A673 (cell line): ENCODE results near the gene KIF5C. TPM values are rescaled to one million over a fixed set of nuclear protein-coding genes. Genes with fewer than 3 reads are reported as not detected.

Experiments used
- BruUV-seq: library from RNA; stranded (reverse); fragments of 400-500 nt; replicated peaks from 2 replicates; lab custom pipeline; 2021; lab: Mats Ljungman, UMichigan
- CTCF ChIA-PET: fragments of 300-600 bp; sonication (Branson Sonifier 250); formaldehyde crosslinking; loops from one replicate; lab custom pipeline; 2022; ENCODE audit warnings: antibody characterized with exemption; lab: Charles Lee
- POLR2A ChIA-PET: fragments of 300-600 bp; sonication (Branson Sonifier 250); formaldehyde crosslinking; loops from one replicate; lab custom pipeline; 2022; ENCODE audit warnings: antibody characterized with exemption; ENCODE audit not compliant: low non-redundant PET; lab: Charles Lee
- DNase-seq: peaks from one replicate; pipeline ENCODE4 v3.0.0-alpha.2; 2015; ENCODE audit warnings: low spot score
- H3K27ac ChIP-seq: fragments of 200-600 bp; sonication (generic); 2 replicates; pipeline ENCODE4 v1.5.1; 2016; ENCODE audit warnings: mixed run types, low read depth, mild to moderate bottlenecking, mixed read lengths, antibody characterized with exemption, low read length; ENCODE audit not compliant: poor library complexity, severe bottlenecking
- H3K27me3 ChIP-seq: fragments of 200-600 bp; sonication (generic); replicated peaks from 2 replicates; pipeline ENCODE4 v1.6.1; 2017; ENCODE audit warnings: mixed run types, low read depth, mild to moderate bottlenecking, mixed read lengths, antibody characterized with exemption, low read length; ENCODE audit not compliant: insufficient read depth, poor library complexity
- H3K36me3 ChIP-seq: fragments of 200-600 bp; sonication (generic); 2 replicates; pipeline ENCODE4 v1.6.1; 2016; ENCODE audit warnings: mixed run types, mild to moderate bottlenecking, mixed read lengths, antibody characterized with exemption, low read length; ENCODE audit not compliant: insufficient read depth, poor library complexity, severe bottlenecking
- H3K4me1 ChIP-seq: fragments of 200-600 bp; sonication (generic); 2 replicates; pipeline ENCODE4 v1.6.1; 2017; ENCODE audit warnings: mixed run types, mild to moderate bottlenecking, mixed read lengths, antibody characterized with exemption, low read length; ENCODE audit not compliant: insufficient read depth, poor library complexity, severe bottlenecking
- H3K4me3 ChIP-seq: fragments of 200-600 bp; sonication (generic); 2 replicates; pipeline ENCODE4 v1.5.1; 2016; ENCODE audit warnings: low read depth, mixed run types, mild to moderate bottlenecking, mixed read lengths, low read length; ENCODE audit not compliant: poor library complexity, severe bottlenecking
- H3K9me3 ChIP-seq: fragments of 200-600 bp; sonication (generic); 2 replicates; pipeline ENCODE4 v1.6.1; 2016; ENCODE audit warnings: mixed run types, low read depth, mild to moderate bottlenecking, mixed read lengths, antibody characterized with exemption, low read length; ENCODE audit not compliant: poor library complexity, severe bottlenecking
- EZH2 ChIP-seq: fragments of 200-600 bp; sonication (generic); IDR thresholded peaks from 2 replicates; pipeline ENCODE4 v1.6.1; 2017; ENCODE audit warnings: borderline replicate concordance, low read depth, mild to moderate bottlenecking, mixed read lengths, antibody characterized with exemption, low read length; ENCODE audit not compliant: poor library complexity, severe bottlenecking
- intact Hi-C: fragments of 100-400 bp; cut with micrococcal nuclease; formaldehyde crosslinking; loops from one replicate; pipeline ENCODE4 v1.10.0; 2022; ENCODE audit not compliant: unreplicated experiment
- total RNA-seq: library from RNA; stranded (reverse); gene quantifications from 2 replicates; pipeline ENCODE4 v1.2.3, GENCODE V29; 2021
- TF ChIP-seq, protein P1 (sequence below): fragments of 300-800, 200-600 bp; sonication (generic); conservative IDR thresholded peaks from 2 replicates; pipeline ENCODE4 v1.5.1; 2017; ENCODE audit warnings: low read depth, mild to moderate bottlenecking, antibody characterized with exemption, low read length, moderate library complexity, mixed read lengths

Gene KIF5C
- total RNA-seq, 1 experiment from 2014 or later, result 0.58 TPM

DNA sequence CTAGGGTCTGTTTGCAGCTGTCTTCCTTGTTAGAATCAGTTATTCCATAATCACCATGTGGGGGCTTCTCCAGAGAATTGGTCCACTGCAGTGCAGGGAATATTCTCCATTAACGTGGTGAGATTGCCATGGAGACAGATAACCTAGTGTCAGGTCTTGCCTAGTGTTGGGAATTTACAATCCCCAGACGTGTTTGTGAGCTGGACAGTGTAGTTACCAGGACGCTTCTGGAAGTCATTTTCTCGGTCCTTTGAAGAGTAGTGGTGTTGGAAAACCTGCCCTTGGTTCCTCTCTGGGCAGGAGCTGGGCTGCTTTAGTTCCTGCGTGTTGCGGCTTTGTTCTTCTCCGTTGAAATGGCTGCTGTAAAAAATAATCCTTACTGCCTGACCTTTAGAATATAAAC, 94.6 kb downstream of the KIF5C start:
- DNase-seq, result no peak
- BruUV-seq, result no TSS peak
- intact Hi-C loops, result no loop called here
- POLR2A ChIA-PET, result no interaction called here
- Histone ChIP-seq H3K27ac (no peak overlapping the region), H3K4me1 (no peaks in the 10 kb centered on the region), H3K4me3 (no peak overlapping the region), H3K9me3 (no peaks in the 10 kb centered on the region), H3K27me3 (no peaks in the 10 kb centered on the region), H3K36me3 (no peaks in the 10 kb centered on the region)
- TF ChIP-seq EZH2, result no peak
- TF ChIP-seq, protein P1, sequence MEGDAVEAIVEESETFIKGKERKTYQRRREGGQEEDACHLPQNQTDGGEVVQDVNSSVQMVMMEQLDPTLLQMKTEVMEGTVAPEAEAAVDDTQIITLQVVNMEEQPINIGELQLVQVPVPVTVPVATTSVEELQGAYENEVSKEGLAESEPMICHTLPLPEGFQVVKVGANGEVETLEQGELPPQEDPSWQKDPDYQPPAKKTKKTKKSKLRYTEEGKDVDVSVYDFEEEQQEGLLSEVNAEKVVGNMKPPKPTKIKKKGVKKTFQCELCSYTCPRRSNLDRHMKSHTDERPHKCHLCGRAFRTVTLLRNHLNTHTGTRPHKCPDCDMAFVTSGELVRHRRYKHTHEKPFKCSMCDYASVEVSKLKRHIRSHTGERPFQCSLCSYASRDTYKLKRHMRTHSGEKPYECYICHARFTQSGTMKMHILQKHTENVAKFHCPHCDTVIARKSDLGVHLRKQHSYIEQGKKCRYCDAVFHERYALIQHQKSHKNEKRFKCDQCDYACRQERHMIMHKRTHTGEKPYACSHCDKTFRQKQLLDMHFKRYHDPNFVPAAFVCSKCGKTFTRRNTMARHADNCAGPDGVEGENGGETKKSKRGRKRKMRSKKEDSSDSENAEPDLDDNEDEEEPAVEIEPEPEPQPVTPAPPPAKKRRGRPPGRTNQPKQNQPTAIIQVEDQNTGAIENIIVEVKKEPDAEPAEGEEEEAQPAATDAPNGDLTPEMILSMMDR, result no peak
- CTCF ChIA-PET, result no interaction called here

DNA sequence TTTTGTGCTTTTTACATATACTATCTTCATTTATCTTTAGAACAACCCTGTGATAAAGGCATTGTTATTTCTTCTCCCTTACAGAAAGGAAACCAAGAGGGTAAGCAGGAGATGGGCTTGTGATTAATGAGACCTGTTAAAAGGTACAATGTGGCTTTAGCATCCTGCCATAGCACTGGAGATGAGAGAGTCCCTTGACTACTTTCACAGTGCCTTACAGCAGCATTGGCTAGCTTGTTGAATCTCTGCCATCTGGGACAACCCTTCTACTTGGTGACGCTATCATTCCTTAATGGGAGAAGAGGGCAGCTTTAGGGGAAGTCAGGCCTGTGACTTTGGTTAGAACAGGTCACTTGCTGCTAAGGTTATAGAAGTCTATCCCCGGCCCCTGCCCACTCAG, 95.4 kb downstream of the KIF5C start:
- H3K36me3 ChIP-seq, result no peaks in the 10 kb centered on the region
- H3K4me1 ChIP-seq, result no peaks in the 10 kb centered on the region
- TF ChIP-seq EZH2, result no peak
- TF ChIP-seq, protein P1, result no peak
- H3K4me3 ChIP-seq, result no peak overlapping the region
- ChIA-PET POLR2A (interaction anchor here (0.7 kb wide), 1 partner anchor 723 kb away, joined by 4 read pairs; no protein-coding TSS in a partner anchor), CTCF (no interaction called here)
- no TSS peak for BruUV-seq
- H3K27ac ChIP-seq, result no peak overlapping the region
- no peaks in the 10 kb centered on the region for H3K27me3 ChIP-seq
- H3K9me3 ChIP-seq, result no peaks in the 10 kb centered on the region
- DNase-seq, result no peak
- intact Hi-C loops, result no loop called here

DNA sequence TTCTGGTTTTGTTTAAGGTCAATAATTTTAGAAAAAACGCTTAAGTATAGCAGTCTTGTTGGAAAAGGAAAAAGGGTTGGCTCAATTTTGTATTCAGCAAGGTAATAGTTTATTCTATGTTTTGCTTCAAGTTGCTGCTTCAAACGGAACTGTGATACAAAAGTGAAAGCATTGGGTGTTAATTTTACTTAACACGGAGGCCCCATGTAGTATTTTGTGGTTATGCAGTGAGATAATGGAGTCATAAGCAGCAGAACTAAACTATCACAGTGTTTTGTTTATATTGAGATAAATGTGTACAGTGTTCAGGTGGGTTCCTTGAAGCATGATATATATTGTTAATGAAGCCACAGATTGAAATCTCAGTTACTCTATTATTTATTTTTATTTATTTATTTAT, 96.5 kb downstream of the KIF5C start:
- H3K4me1 ChIP-seq, result no peaks in the 10 kb centered on the region
- intact Hi-C loops, result no loop called here
- no peaks in the 10 kb centered on the region for H3K9me3 ChIP-seq
- ChIA-PET CTCF (no interaction called here), POLR2A (no interaction called here)
- no peak overlapping the region for H3K4me3 ChIP-seq
- TF ChIP-seq, protein P1, result no peak
- no peak for TF ChIP-seq EZH2
- BruUV-seq, result no TSS peak
- no peaks in the 10 kb centered on the region for H3K27me3 ChIP-seq
- H3K36me3 ChIP-seq, result no peaks in the 10 kb centered on the region
- DNase-seq, result no peak
- no peak overlapping the region for H3K27ac ChIP-seq
